KMS-11 (cell line): ENCODE measurements around the gene MTG2.

Experiments used
- H2AFZ ChIP-seq: fragments of 200-600 bp; sonication (generic); 2 replicates; pipeline ENCODE4 v1.6.1; 2016; ENCODE audit warnings: antibody characterized with exemption, mixed run types, low read depth
- H3K27ac ChIP-seq: fragments of 200-600 bp; sonication (generic); 2 replicates; pipeline ENCODE4 v1.6.1; 2016; ENCODE audit warnings: mild to moderate bottlenecking, mixed run types
- H3K27me3 ChIP-seq: fragments of 200-600 bp; sonication (generic); 2 replicates; pipeline ENCODE4 v1.6.1; 2017; ENCODE audit warnings: mild to moderate bottlenecking, low read depth, mixed run types, moderate library complexity; ENCODE audit not compliant: insufficient read depth
- H3K36me3 ChIP-seq: fragments of 200-600 bp; sonication (generic); 2 replicates; pipeline ENCODE4 v1.6.1; 2017; ENCODE audit warnings: mild to moderate bottlenecking, mixed run types; ENCODE audit not compliant: insufficient read depth
- H3K4me1 ChIP-seq: fragments of 200-600 bp; sonication (generic); 2 replicates; pipeline ENCODE4 v1.6.1; 2016; ENCODE audit warnings: mild to moderate bottlenecking, low read depth, mixed run types; ENCODE audit not compliant: poor library complexity, severe bottlenecking
- H3K4me2 ChIP-seq: fragments of 200-600 bp; sonication (generic); 2 replicates; pipeline ENCODE4 v1.7.0; 2016; ENCODE audit warnings: mild to moderate bottlenecking, mixed run types
- H3K4me3 ChIP-seq: fragments of 200-600 bp; sonication (generic); IDR thresholded peaks from 2 replicates; pipeline ENCODE4 v1.6.1; 2017; ENCODE audit warnings: low read depth, low read length, mixed read lengths; ENCODE audit not compliant: insufficient read depth
- H3K79me2 ChIP-seq: fragments of 200-600 bp; sonication (generic); 2 replicates; pipeline ENCODE4 v1.6.1; 2016; ENCODE audit warnings: low read depth, mixed run types; ENCODE audit not compliant: insufficient read depth
- H3K9ac ChIP-seq: fragments of 200-600 bp; sonication (generic); 2 replicates; pipeline ENCODE4 v1.6.1; 2016; ENCODE audit warnings: mild to moderate bottlenecking, mixed run types
- H4K20me1 ChIP-seq: fragments of 200-600 bp; sonication (generic); 2 replicates; pipeline ENCODE4 v1.6.1; 2016; ENCODE audit warnings: mild to moderate bottlenecking, mixed run types; ENCODE audit not compliant: insufficient read depth
- CTCF ChIP-seq: fragments of 200-600 bp; sonication (generic); conservative IDR thresholded peaks from 2 replicates; pipeline ENCODE4 v1.6.1; 2017; ENCODE audit warnings: low read depth, mild to moderate bottlenecking, antibody characterized with exemption, low read length, moderate library complexity, mixed read lengths

MTG2 gene

GRCh38 chr20:62233684-62234083, 50.9 kb downstream of the MTG2 start:
- no peak overlapping the region for H3K4me3 ChIP-seq
- H2AFZ ChIP-seq: no peak overlapping the region
- peaks cover 3% of the 10 kb centered on the region for H3K4me1 ChIP-seq
- no peak overlapping the region for H3K27ac ChIP-seq
- TF ChIP-seq CTCF: no peak
- no peak overlapping the region for H3K4me2 ChIP-seq
- H3K79me2 ChIP-seq: no peaks in the 10 kb centered on the region
- peaks cover 62% of the 10 kb centered on the region for H3K27me3 ChIP-seq
- no peaks in the 10 kb centered on the region for H3K36me3 ChIP-seq
- no peak overlapping the region for H3K9ac ChIP-seq
- no peaks in the 10 kb centered on the region for H4K20me1 ChIP-seq

- TF ChIP-seq CTCF: no peak
- H3K9ac ChIP-seq: no peak overlapping the region
- H4K20me1 ChIP-seq: no peaks in the 10 kb centered on the region
- H3K79me2 ChIP-seq: no peaks in the 10 kb centered on the region; the same call in 1 of the 2 replicates
- H3K4me3 ChIP-seq: no peak overlapping the region
- no peak overlapping the region for H3K4me2 ChIP-seq
- peaks cover 58% of the 10 kb centered on the region for H3K27me3 ChIP-seq
- H3K27ac ChIP-seq: no peak overlapping the region
- no peak overlapping the region for H2AFZ ChIP-seq
- H3K36me3 ChIP-seq: no peaks in the 10 kb centered on the region
- peaks cover 5% of the 10 kb centered on the region for H3K4me1 ChIP-seq
Observed at GRCh38 chr20:62234339-62234738, 51.5 kb downstream of the MTG2 start.

- TF ChIP-seq CTCF: no peak
- Histone ChIP-seq H3K27me3 (peaks cover 58% of the 10 kb centered on the region), H3K4me2 (no peak overlapping the region), H4K20me1 (no peaks in the 10 kb centered on the region), H3K9ac (no peak overlapping the region), H3K36me3 (no peaks in the 10 kb centered on the region), H3K27ac (no peak overlapping the region), H2AFZ (no peak overlapping the region), H3K79me2 (no peaks in the 10 kb centered on the region; the same call in 1 of the 2 replicates), H3K4me3 (no peak overlapping the region), H3K4me1 (peaks cover 9% of the 10 kb centered on the region)
Observed at GRCh38 chr20:62235001-62235776, 52.4 kb downstream of the MTG2 start.

GRCh38 chr20:62235777-62236157, 52.9 kb downstream of the MTG2 start:
- Histone ChIP-seq H3K36me3 (no peaks in the 10 kb centered on the region), H3K4me1 (peaks cover 9% of the 10 kb centered on the region), H3K27me3 (peaks cover 54% of the 10 kb centered on the region), H4K20me1 (no peaks in the 10 kb centered on the region), H3K4me3 (no peak overlapping the region), H3K79me2 (no peaks in the 10 kb centered on the region; the same call in 1 of the 2 replicates), H3K27ac (no peak overlapping the region), H3K4me2 (no peak overlapping the region), H2AFZ (no peak overlapping the region), H3K9ac (no peak overlapping the region)
- no peak for TF ChIP-seq CTCF
